GM18517 (cell line): Measurements from ENCODE around the gene KCNG1.

Experiments used
- ATAC-seq: cut with Tn5 transposase; IDR thresholded peaks from one replicate; pipeline ENCODE4 v1.9.1; 2021; ENCODE audit warnings: mild to moderate bottlenecking, moderate library complexity; ENCODE audit not compliant: unreplicated experiment

Gene KCNG1

GRCh38 chr20:51013577-51014330 lies 9.2 kb downstream of the KCNG1 start:
- no peak for ATAC-seq

- no peak for ATAC-seq
These were observed 10.6 kb downstream of the KCNG1 start for GRCh38 chr20:51012357-51012756.

- ATAC-seq: no peak
These were observed 11.4 kb downstream of the KCNG1 start for GRCh38 chr20:51011479-51011878.

GRCh38 chr20:51010932-51011331 lies 12.0 kb downstream of the KCNG1 start:
- no peak for ATAC-seq

- ATAC-seq: no peak
These were observed 12.9 kb downstream of the KCNG1 start for GRCh38 chr20:51010043-51010365.

- ATAC-seq: no peak
These were observed 13.4 kb downstream of the KCNG1 start for GRCh38 chr20:51009303-51010042.

- ATAC-seq: no peak
These were observed 14.2 kb downstream of the KCNG1 start for GRCh38 chr20:51008718-51009117.

GRCh38 chr20:51005214-51005613 lies 17.7 kb downstream of the KCNG1 start:
- no peak for ATAC-seq

- no peak for ATAC-seq
These were observed 18.1 kb downstream of the KCNG1 start for GRCh38 chr20:51004781-51005180.

GRCh38 chr20:51004305-51004727 lies 18.6 kb downstream of the KCNG1 start:
- ATAC-seq: no peak

- ATAC-seq: no peak
These were observed 19.2 kb downstream of the KCNG1 start for GRCh38 chr20:51003753-51004152.

- ATAC-seq: no peak
These were observed 20.3 kb downstream of the KCNG1 start for GRCh38 chr20:51002633-51003032.

GRCh38 chr20:51001430-51002265 lies 21.3 kb downstream of the KCNG1 start:
- ATAC-seq: no peak

GRCh38 chr20:50999355-50999754 lies 23.6 kb downstream of the KCNG1 start:
- no peak for ATAC-seq

- no peak for ATAC-seq
These were observed 25.7 kb downstream of the KCNG1 start for GRCh38 chr20:50996901-50997865.

GRCh38 chr20:50995506-50995905 lies 27.4 kb downstream of the KCNG1 start:
- ATAC-seq: no peak

GRCh38 chr20:50993876-50994275 lies 29.0 kb downstream of the KCNG1 start:
- ATAC-seq: no peak

GRCh38 chr20:50992733-50993457 lies 30.0 kb downstream of the KCNG1 start:
- ATAC-seq: no peak

GRCh38 chr20:50992336-50992732 lies 30.6 kb downstream of the KCNG1 start:
- ATAC-seq: no peak

- ATAC-seq: no peak
These were observed 31.8 kb downstream of the KCNG1 start for GRCh38 chr20:50991076-50991475.
